Activated CD4-positive, alpha-beta memory T cell treated with anti-CD3 and anti-CD28 coated beads for 36 hours (primary cell): ENCODE results near the gene RHBDD3. TPM values are rescaled to one million over a fixed set of nuclear protein-coding genes. Genes with fewer than 3 reads are reported as not detected.

Source experiments
- CTCF ChIA-PET: fragments of 350-600 bp; sonication (Branson Sonifier 250); formaldehyde crosslinking; loops from one replicate; lab custom pipeline; 2021; ENCODE audit warnings: antibody characterized with exemption, inconsistent platforms; lab: Charles Lee
- POLR2A ChIA-PET: fragments of 350-600 bp; sonication (Branson Sonifier 250); formaldehyde crosslinking; loops from one replicate; lab custom pipeline; 2021; ENCODE audit warnings: antibody characterized with exemption; lab: Charles Lee
- DNase-seq: peaks from one replicate; pipeline ENCODE4 v3.0.0-alpha.2; 2020
- H3K27ac Mint-ChIP-seq: one replicate; pipeline ENCODE4 v1.8.0; 2021; ENCODE audit warnings: mixed read lengths
- H3K27me3 Mint-ChIP-seq: one replicate; pipeline ENCODE4 v1.8.0; 2021; ENCODE audit warnings: mixed read lengths
- H3K36me3 Mint-ChIP-seq: one replicate; pipeline ENCODE4 v1.8.0; 2021; ENCODE audit warnings: mixed read lengths
- H3K4me1 Mint-ChIP-seq: one replicate; pipeline ENCODE4 v1.8.0; 2021; ENCODE audit warnings: low read depth, mixed read lengths
- H3K4me3 Mint-ChIP-seq: one replicate; pipeline ENCODE4 v1.8.0; 2021; ENCODE audit warnings: mild to moderate bottlenecking, mixed read lengths
- H3K9me3 Mint-ChIP-seq: one replicate; pipeline ENCODE4 v1.8.0; 2021; ENCODE audit warnings: mixed read lengths
- intact Hi-C: fragments of 100-400 bp; cut with micrococcal nuclease; formaldehyde crosslinking; loops from one replicate; pipeline ENCODE4 v1.15.1; 2023
- total RNA-seq, 2 experiments: library from RNA; stranded (reverse); gene quantifications; one replicate each; pipeline ENCODE4 v1.2.3, GENCODE V29; 2021

Gene RHBDD3
- total RNA-seq, 2 experiments from 2014 or later = 20.2 to 21.1 TPM

DNA sequence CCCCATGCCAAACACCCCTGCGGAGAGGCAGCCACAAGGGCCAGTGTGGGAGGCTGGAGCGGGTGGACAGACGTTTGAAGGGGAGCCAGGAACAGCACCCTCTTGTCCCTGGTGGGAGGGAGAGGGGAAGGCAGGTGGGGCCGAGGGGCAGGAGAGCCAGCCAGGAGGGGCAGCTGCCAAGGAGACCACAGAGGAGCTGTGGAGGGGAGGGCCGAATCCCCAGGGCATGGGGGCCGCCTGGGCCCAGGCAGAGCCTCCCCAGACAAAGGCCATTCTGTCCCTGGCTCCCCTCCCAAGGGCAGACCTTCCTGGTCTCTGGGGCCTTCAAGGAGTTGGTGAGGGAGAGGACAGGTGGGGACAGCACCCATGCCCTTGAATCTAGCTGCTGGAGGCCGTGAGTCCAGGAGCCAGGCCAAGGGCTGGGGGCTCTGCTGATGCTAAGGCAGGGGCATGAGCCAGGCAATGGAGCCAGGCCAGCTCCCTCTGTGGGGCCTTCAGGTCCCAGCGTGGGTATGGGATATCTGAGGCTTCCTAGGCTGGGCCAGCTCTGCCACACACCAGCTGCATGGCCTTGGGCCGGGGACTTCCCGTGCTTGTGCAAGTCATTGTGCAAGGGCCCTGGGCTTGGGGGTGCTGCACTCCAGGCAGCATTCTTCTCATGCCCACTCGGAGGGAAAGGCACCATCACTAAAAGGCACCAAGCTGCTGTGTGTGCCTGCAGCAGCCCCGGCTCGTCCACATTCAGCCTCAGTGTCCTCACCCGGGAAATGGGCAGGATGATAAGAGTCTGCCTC is 50.7 kb downstream of the RHBDD3 start:
- H3K27me3 Mint-ChIP-seq = no peaks in the 10 kb centered on the region
- no peaks in the 10 kb centered on the region for H3K9me3 Mint-ChIP-seq
- POLR2A ChIA-PET = no interaction called here
- H3K4me1 Mint-ChIP-seq = no peaks in the 10 kb centered on the region
- no peaks in the 10 kb centered on the region for H3K36me3 Mint-ChIP-seq
- no peak overlapping the region for H3K4me3 Mint-ChIP-seq
- CTCF ChIA-PET = no interaction called here
- intact Hi-C loops = no loop called here
- DNase-seq = no peak
- H3K27ac Mint-ChIP-seq = no peak overlapping the region

DNA sequence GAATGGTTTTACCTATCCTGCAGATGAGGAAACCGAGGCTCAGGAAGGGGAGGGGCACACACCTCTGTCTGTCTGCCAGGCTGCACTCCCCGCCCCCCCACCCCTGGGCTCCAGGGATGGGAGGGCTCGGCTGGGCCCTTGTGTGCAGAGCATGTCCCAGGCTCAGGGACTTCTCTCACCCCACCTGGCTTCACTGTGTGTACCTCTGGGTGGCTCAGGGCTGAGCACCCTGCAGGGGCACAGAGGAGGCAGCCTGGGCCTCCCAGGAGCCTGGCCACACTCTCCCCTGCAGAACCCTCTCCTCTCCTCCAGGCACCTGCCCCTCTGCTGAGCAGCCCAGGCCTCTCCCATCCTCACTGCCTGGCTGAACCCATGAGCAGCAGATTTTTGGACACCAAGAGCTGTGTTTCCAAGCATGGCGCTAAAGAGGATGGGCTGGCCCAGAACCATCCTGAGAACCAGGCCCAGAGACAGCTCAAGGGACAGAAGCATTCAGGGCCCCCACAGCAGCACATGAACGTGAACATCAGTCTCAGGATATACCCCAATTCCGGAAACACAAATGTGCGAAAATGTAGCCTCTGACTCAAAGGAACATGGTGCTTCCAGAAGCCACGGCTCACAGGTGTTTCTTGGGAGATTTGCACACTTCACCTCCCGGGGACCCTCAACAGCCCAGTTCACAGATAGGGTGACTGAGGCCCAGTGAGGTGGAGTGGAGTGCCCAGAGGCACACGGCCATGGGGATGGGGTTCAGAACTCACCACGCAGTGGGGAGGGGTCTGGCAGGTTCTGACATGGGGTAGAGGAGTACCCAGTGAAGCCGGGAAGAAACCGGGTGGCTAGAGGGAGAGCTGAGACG is 51.5 kb downstream of the RHBDD3 start:
- no peaks in the 10 kb centered on the region for H3K4me1 Mint-ChIP-seq
- DNase-seq = no peak
- no peaks in the 10 kb centered on the region for H3K27me3 Mint-ChIP-seq
- intact Hi-C loops = no loop called here
- H3K4me3 Mint-ChIP-seq = no peak overlapping the region
- no peaks in the 10 kb centered on the region for H3K9me3 Mint-ChIP-seq
- H3K36me3 Mint-ChIP-seq = no peaks in the 10 kb centered on the region
- POLR2A ChIA-PET = no interaction called here
- H3K27ac Mint-ChIP-seq = no peak overlapping the region
- CTCF ChIA-PET = interaction anchor here (1.1 kb wide), 1 partner anchor 14 kb away, joined by 4 read pairs; no protein-coding TSS in a partner anchor

DNA sequence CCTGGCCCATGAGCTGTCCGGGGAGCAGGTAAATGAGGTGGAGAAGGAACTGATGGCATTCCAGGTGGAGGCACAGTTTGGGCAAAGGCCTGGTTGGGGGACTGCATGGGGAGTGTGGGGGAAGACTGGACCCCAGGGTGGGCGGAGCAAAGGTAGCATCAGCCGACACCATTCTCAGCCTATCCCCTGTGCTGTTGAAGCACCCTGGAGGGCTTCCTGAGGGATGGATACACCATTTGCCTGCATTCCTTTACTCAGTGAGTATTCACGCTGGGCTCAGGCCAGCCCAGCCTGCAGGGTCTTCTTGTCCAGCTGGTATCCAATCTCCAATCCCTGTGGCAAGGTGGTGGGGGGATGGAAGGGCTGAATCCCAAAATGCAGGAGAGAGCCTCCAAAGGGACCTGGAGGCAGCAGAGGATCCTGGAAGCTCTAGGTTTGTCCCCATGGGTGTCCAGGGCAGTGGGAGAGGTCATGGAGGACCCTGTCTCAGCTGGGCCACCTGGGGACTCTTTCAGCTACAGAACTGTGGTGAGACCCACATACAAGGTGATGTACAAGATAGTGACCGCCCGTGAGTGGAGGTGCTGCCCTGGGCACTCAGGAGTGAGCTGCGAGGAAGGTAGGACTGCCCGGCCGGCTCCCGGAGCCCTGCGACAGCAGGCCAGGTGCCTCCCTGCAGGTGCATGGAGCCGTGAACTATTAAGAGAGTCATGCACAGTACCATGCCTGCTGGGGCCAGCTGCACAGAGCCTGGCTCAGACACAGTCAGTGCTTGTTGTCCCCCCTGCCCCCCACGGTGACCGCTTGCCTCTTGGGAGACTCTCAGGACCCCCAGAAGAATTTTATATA is 52.5 kb downstream of the RHBDD3 start:
- no peaks in the 10 kb centered on the region for H3K36me3 Mint-ChIP-seq
- ChIA-PET POLR2A (no interaction called here), CTCF (interaction anchor here (1.1 to 1.2 kb wide), 2 partner anchors 13 to 30 kb away, joined by 3 to 4 read pairs; no protein-coding TSS in a partner anchor)
- intact Hi-C loops = no loop called here
- DNase-seq = no peak
- no peaks in the 10 kb centered on the region for H3K4me1 Mint-ChIP-seq
- no peak overlapping the region for H3K4me3 Mint-ChIP-seq
- no peak overlapping the region for H3K27ac Mint-ChIP-seq
- H3K9me3 Mint-ChIP-seq = no peaks in the 10 kb centered on the region
- H3K27me3 Mint-ChIP-seq = no peaks in the 10 kb centered on the region

DNA sequence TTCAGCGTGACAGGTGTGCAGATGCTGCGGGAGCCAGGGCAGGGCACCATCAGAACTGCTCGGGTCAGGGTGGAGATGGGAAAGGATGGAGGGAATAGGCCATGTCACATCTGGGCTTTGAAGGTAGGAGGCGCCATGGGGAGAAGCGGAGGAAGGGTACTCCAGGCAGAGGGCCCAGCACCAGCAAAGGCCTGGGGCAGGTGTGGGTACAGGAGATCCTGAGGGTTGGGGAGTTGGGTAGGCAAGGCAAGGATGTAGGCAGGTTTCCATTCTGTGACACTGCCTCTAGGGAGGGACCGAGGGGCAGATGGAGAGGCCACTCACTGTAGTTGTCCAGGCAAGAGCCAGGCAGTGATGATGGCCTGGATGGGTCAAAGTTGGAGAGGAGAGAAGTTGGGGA is 53.5 kb downstream of the RHBDD3 start:
- no peak overlapping the region for H3K27ac Mint-ChIP-seq
- H3K4me1 Mint-ChIP-seq = no peaks in the 10 kb centered on the region
- no peak for DNase-seq
- H3K4me3 Mint-ChIP-seq = no peak overlapping the region
- POLR2A ChIA-PET = no interaction called here
- no peaks in the 10 kb centered on the region for H3K9me3 Mint-ChIP-seq
- intact Hi-C loops = no loop called here
- no peaks in the 10 kb centered on the region for H3K36me3 Mint-ChIP-seq
- H3K27me3 Mint-ChIP-seq = no peaks in the 10 kb centered on the region
- CTCF ChIA-PET = no interaction called here

DNA sequence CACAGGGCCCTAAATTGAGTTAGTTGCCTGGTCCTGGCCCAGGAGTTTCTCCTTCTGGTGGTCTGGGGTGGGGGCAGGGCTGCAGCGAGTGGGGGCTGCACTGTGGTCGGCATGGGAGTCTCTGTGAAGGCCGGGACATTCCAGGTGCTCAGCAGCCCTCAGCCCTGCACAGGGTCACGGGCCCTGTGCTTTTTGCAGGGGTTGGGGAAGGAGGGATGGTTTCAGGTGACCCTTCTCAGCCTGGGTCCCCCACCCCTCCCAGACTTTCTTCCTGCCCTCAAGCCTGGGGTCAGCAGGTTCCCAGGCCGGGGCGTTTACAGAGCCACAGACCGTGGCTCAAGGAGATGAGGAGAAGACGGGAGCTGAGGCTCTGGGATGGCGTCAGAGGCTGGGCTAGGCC is 54.3 kb downstream of the RHBDD3 start:
- no peaks in the 10 kb centered on the region for H3K4me1 Mint-ChIP-seq
- no peaks in the 10 kb centered on the region for H3K36me3 Mint-ChIP-seq
- intact Hi-C loops = no loop called here
- H3K4me3 Mint-ChIP-seq = no peak overlapping the region
- H3K27ac Mint-ChIP-seq = no peak overlapping the region
- CTCF ChIA-PET = no interaction called here
- POLR2A ChIA-PET = no interaction called here
- H3K9me3 Mint-ChIP-seq = no peaks in the 10 kb centered on the region
- DNase-seq = no peak
- no peaks in the 10 kb centered on the region for H3K27me3 Mint-ChIP-seq

DNA sequence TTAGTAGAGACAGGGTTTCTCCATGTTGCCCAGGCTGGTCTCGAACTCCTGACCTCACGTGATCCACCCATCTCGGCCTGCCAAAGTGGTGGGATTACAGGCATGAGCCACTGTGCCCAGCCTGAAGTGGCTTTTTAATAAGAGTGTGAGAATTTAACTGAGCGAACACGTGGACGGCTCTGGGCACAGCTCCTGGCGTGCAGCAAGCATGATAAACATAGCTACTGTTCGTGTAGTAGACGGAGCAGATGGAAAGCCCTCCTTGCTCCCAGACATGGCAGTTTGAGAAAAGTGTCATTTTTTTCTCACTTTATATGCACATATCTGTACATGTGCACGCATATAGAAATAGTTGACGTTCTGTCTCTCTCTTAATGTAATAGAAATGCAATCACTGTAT is 55.0 kb downstream of the RHBDD3 start:
- Mint-ChIP-seq H3K27ac (no peak overlapping the region), H3K4me3 (no peak overlapping the region), H3K4me1 (no peaks in the 10 kb centered on the region), H3K27me3 (peaks cover 1% of the 10 kb centered on the region), H3K9me3 (no peaks in the 10 kb centered on the region), H3K36me3 (no peaks in the 10 kb centered on the region)
- ChIA-PET POLR2A (no interaction called here), CTCF (interaction anchor here (0.7 kb wide), 1 partner anchor 155 kb away, joined by 3 read pairs; no protein-coding TSS in a partner anchor)
- no peak for DNase-seq
- intact Hi-C loops = no loop called here

DNA sequence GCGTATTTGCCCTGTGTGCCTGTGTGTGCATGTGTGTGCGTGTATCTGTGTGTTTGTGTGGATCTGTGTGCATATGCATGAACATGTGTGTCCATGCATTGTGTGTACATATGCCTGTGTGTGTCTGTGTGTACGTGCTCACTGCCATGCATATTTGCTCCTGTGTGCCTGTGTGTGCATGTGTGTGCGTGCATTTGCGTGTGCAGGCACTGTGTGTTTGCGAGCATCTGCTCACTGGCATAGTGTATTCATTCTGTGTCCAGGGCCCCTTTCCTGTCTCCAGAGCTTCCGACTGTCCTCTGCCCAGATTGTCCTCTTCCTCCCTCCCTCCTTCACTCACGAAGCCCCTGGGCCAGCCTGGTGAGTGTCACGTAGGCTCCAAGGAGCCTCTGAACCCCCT is 56.3 kb downstream of the RHBDD3 start:
- no peak for DNase-seq
- H3K4me1 Mint-ChIP-seq = no peaks in the 10 kb centered on the region
- no peak overlapping the region for H3K4me3 Mint-ChIP-seq
- no peaks in the 10 kb centered on the region for H3K9me3 Mint-ChIP-seq
- CTCF ChIA-PET = no interaction called here
- POLR2A ChIA-PET = no interaction called here
- H3K27me3 Mint-ChIP-seq = peaks cover 8% of the 10 kb centered on the region
- intact Hi-C loops = no loop called here
- no peaks in the 10 kb centered on the region for H3K36me3 Mint-ChIP-seq
- H3K27ac Mint-ChIP-seq = no peak overlapping the region

DNA sequence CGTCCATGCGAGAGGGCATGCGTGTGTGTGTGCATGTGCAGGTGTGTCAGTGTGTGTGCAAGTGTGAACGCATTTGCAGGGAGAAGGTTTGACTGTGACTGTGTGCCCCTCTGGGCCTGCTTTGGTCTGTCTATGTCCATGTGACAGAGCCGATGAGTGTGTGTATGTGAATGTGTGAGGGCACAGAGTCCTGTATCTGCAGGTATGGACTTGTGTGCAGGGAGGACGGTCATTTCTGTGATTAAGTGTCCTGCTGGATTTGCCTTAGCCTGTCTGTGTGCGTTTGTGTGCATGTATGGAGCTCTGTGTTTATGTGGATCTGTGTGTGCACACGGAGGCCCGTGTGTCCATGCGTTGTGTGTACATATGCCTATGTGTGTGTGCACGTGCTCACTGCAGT is 56.7 kb downstream of the RHBDD3 start:
- CTCF ChIA-PET = no interaction called here
- Mint-ChIP-seq H3K27me3 (peaks cover 12% of the 10 kb centered on the region), H3K27ac (no peak overlapping the region), H3K4me3 (no peak overlapping the region), H3K4me1 (peaks cover 2% of the 10 kb centered on the region), H3K9me3 (no peaks in the 10 kb centered on the region), H3K36me3 (no peaks in the 10 kb centered on the region)
- intact Hi-C loops = no loop called here
- POLR2A ChIA-PET = no interaction called here
- no peak for DNase-seq

Other genes starting within 250 kb of the RHBDD3 start
- gene C22orf31, start 206.2 kb downstream of the RHBDD3 start, total RNA-seq = not detected
- gene KREMEN1, start 194.9 kb downstream of the RHBDD3 start, total RNA-seq = under 1 TPM; 0.17 to 0.31 TPM
- not detected for gene EMID1, start 62.1 kb downstream of the RHBDD3 start, total RNA-seq
- 100 to 1,000 TPM; 286 to 302 TPM for gene EWSR1, start 287 bp upstream of the RHBDD3 start, total RNA-seq
- gene GAS2L1, start 38.7 kb upstream of the RHBDD3 start, total RNA-seq = 1 to 10 TPM; 1.3 to 1.4 TPM
- under 1 TPM in 1 of 2 experiments, not detected in 1; 0.62 TPM for gene RASL10A, start 47.7 kb upstream of the RHBDD3 start, total RNA-seq
- gene AP1B1, start 120.6 kb upstream of the RHBDD3 start, total RNA-seq = 10 to 100 TPM; 59.9 to 65.2 TPM
- not detected for gene RFPL1, start 170.6 kb upstream of the RHBDD3 start, total RNA-seq
- gene NEFH, start 212.2 kb upstream of the RHBDD3 start, total RNA-seq = 1 to 10 TPM; 4.1 to 4.4 TPM